HG03558 (cell line): Measurements from ENCODE around the gene LAMC1.
A peak's percentile ranks its signal among the peaks of the same experiment; 100 is the strongest.
"Not testable (repeated sequence)": the region's sequence is repeated elsewhere in the genome, so short reads cannot be mapped to it uniquely, and the experiment has no call there.

Source experiments
- ATAC-seq: cut with Tn5 transposase; IDR thresholded peaks from one replicate; pipeline ENCODE4 v1.9.1; 2021; ENCODE audit warnings: moderate number of reproducible peaks; ENCODE audit not compliant: unreplicated experiment; ENCODE audit errors: extremely low read depth

LAMC1 gene

GRCh38 chr1:183039985-183040447 is 16.8 kb downstream of the LAMC1 start:
- no peak for ATAC-seq

- no peak for ATAC-seq
Observed at GRCh38 chr1:183040547-183040971, 17.3 kb downstream of the LAMC1 start.

- no peak for ATAC-seq
Observed at GRCh38 chr1:183043254-183043653, 20.0 kb downstream of the LAMC1 start.

- no peak for ATAC-seq
Observed at GRCh38 chr1:183043872-183044854, 20.9 kb downstream of the LAMC1 start.

GRCh38 chr1:183044893-183045649 is 21.9 kb downstream of the LAMC1 start:
- no peak for ATAC-seq

- ATAC-seq = peak; percentile 98
Observed at GRCh38 chr1:183048087-183049085, 25.2 kb downstream of the LAMC1 start.

GRCh38 chr1:183051546-183051945 is 28.3 kb downstream of the LAMC1 start:
- ATAC-seq = no peak

- ATAC-seq = no peak
Observed at GRCh38 chr1:183052861-183053260, 29.6 kb downstream of the LAMC1 start.

- ATAC-seq = no peak
Observed at GRCh38 chr1:183058851-183059502, 35.8 kb downstream of the LAMC1 start.

- no peak for ATAC-seq
Observed at GRCh38 chr1:183061194-183061593, 38.0 kb downstream of the LAMC1 start.

- ATAC-seq = no peak
Observed at GRCh38 chr1:183063349-183063748, 40.1 kb downstream of the LAMC1 start.

GRCh38 chr1:183065168-183065706 is 42.0 kb downstream of the LAMC1 start:
- ATAC-seq = no peak

GRCh38 chr1:183066432-183066831 is 43.2 kb downstream of the LAMC1 start:
- ATAC-seq = not testable (repeated sequence)

- ATAC-seq = no peak
Observed at GRCh38 chr1:183069562-183070216, 46.5 kb downstream of the LAMC1 start.

GRCh38 chr1:183070234-183070922 is 47.2 kb downstream of the LAMC1 start:
- no peak for ATAC-seq

GRCh38 chr1:183070923-183071618 is 47.9 kb downstream of the LAMC1 start:
- ATAC-seq = peak; percentile 66

- ATAC-seq = not testable (repeated sequence)
Observed at GRCh38 chr1:183072595-183072994, 49.4 kb downstream of the LAMC1 start.
